Breast epithelium (tissue), 4 donors: ENCODE measurements around the gene EDAR. TPM values are rescaled to one million over a fixed set of nuclear protein-coding genes. Genes with fewer than 3 reads are reported as not detected.

Experiments used
- DNase-seq, 2 donors: peaks; one replicate each; pipeline ENCODE4 v3.0.0-alpha.2; 2019; ENCODE audit warnings: low spot score in 2 of 2
- H3K27ac ChIP-seq, 2 donors: fragments of 200-600 bp; sonication (generic) in 1 of 2; one replicate each; pipeline ENCODE4 v1.5.1; 2016 to 2019; ENCODE audit warnings: mild to moderate bottlenecking in 1 of 2
- H3K27me3 ChIP-seq, 2 donors: fragments of 200-600 bp; sonication (generic) in 1 of 2; one replicate each; pipeline versions ENCODE4 v1.5.1 to v1.6.0; 2017 to 2019; ENCODE audit warnings: control low read depth in 1 of 2, mild to moderate bottlenecking in 1 of 2
- H3K36me3 ChIP-seq: fragments of 200-600 bp; one replicate; pipeline ENCODE4 v1.5.1; 2019
- H3K4me1 ChIP-seq, 2 donors: fragments of 200-600 bp; sonication (generic); one replicate each; pipeline ENCODE4 v1.5.1; 2016 to 2019; ENCODE audit warnings: control low read depth in 1 of 2
- H3K4me3 ChIP-seq, 3 donors: fragments of 200-600 bp; sonication (generic); 1 replicate in 2 of 3; 2 replicates in 1 of 3; pipeline ENCODE4 v1.5.1; 2016 to 2019; ENCODE audit warnings: mild to moderate bottlenecking in 3 of 3, moderate library complexity in 2 of 3
- H3K9me3 ChIP-seq, 2 donors: fragments of 200-600 bp; sonication (generic) in 1 of 2; one replicate each; pipeline ENCODE4 v1.5.1; 2016 to 2019; ENCODE audit warnings: control low read depth in 1 of 2
- POLR2A ChIP-seq: fragments of 450-650 bp; IDR thresholded peaks from one replicate; pipeline ENCODE4 v1.6.1; 2016; ENCODE audit warnings: antibody characterized with exemption, mild to moderate bottlenecking, moderate library complexity
- POLR2AphosphoS5 ChIP-seq, 3 donors: sonication (generic); formaldehyde crosslinking; IDR thresholded peaks; one replicate each; pipeline ENCODE4 v1.6.1; 2017; ENCODE audit warnings: antibody characterized with exemption in 3 of 3
- intact Hi-C: fragments of 100-400 bp; cut with DNase I; formaldehyde crosslinking; loops from one replicate; pipeline ENCODE4 v1.15.1; 2023; ENCODE audit warnings: low total_unique reads
- total RNA-seq, 3 donors: library from RNA; depleted of rRNA; stranded (reverse); fragments of >200 nt; gene quantifications; one replicate each; pipeline ENCODE4 v1.1.0, GENCODE V29; 2016
- TF ChIP-seq, protein P1 (sequence below), 3 donors: fragments of 450-650 bp; IDR thresholded peaks; one replicate each; pipeline ENCODE4 v1.5.1; 2016 to 2017; ENCODE audit warnings: antibody characterized with exemption in 3 of 3, mild to moderate bottlenecking in 3 of 3, moderate library complexity in 3 of 3

The EDAR gene
- total RNA-seq, 3 donors from 2014 or later, result 0.29 TPM; not detected in 2

DNA sequence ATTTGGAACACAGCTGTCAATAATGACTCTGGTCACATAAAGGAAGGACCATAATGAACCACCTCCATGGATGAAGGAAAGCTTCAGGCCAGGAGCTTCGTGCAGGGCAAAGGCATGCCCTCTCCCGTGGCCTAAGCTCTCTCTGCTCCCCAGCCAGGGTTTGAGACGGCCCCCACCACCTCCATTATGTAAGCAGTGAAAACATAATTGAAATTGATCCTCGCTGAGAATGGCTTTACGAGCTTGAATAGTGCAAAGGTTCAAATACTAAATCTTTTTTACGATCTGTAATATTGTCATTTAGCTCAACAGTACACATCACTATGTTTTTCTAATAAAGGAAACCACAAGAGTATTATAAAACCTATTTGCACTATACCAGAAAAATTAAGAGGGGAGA, 5.2 kb upstream of the EDAR start:
- Histone ChIP-seq H3K9me3 (no peaks in the 10 kb centered on the region), H3K27ac (no peak overlapping the region), H3K4me3 (no peak overlapping the region), H3K4me1 (no peaks in the 10 kb centered on the region), H3K27me3 (no peaks in the 10 kb centered on the region), H3K36me3 (no peaks in the 10 kb centered on the region)
- intact Hi-C loops, result no loop called here
- TF ChIP-seq POLR2AphosphoS5 (IDR thresholded peaks at IDR 0.05) (no peak), POLR2A (no peak)
- TF ChIP-seq, protein P1, sequence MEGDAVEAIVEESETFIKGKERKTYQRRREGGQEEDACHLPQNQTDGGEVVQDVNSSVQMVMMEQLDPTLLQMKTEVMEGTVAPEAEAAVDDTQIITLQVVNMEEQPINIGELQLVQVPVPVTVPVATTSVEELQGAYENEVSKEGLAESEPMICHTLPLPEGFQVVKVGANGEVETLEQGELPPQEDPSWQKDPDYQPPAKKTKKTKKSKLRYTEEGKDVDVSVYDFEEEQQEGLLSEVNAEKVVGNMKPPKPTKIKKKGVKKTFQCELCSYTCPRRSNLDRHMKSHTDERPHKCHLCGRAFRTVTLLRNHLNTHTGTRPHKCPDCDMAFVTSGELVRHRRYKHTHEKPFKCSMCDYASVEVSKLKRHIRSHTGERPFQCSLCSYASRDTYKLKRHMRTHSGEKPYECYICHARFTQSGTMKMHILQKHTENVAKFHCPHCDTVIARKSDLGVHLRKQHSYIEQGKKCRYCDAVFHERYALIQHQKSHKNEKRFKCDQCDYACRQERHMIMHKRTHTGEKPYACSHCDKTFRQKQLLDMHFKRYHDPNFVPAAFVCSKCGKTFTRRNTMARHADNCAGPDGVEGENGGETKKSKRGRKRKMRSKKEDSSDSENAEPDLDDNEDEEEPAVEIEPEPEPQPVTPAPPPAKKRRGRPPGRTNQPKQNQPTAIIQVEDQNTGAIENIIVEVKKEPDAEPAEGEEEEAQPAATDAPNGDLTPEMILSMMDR (IDR thresholded peaks at IDR 0.05), result no peak
- DNase-seq, result no peak

DNA sequence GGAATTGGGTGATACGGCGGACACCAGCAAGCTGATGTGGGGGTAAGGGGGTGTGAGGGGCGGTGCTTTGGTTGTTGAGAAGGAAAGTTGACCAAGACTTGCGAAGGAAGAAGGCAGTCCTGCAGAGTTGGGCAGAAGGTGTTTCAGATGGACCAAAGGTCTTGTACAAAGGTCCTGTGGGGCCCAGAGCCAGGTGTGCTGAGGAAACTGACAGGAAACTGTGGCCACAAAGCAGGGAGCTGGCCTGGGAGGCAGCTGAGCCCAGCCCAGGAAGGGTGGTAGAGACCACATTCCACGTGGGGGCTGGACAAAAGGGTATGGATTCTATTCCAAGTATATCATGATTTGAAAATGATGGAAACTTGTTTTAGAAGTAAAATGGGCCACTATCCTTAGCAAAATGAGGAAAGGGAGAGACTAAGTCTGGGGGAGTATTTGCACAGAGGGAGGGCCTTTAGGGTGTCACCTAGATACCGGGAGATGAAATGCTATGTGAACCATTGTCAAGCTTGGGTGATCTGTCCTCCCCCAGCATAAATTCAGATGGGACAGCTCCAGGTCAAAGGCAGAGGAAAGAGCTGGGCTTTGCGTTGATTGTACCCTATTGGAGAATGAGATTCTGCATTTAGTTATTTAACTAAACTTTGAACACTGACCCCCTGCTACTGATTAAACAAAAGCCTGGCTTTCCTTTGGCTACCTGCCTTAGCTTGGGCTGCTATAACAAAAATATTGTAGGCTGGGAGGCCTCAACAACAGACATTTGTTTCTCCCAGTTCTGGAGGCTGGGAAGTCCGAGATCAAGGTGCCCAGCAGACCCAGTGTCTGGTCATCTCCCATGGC, 4.3 kb upstream of the EDAR start:
- intact Hi-C loops, result no loop called here

DNA sequence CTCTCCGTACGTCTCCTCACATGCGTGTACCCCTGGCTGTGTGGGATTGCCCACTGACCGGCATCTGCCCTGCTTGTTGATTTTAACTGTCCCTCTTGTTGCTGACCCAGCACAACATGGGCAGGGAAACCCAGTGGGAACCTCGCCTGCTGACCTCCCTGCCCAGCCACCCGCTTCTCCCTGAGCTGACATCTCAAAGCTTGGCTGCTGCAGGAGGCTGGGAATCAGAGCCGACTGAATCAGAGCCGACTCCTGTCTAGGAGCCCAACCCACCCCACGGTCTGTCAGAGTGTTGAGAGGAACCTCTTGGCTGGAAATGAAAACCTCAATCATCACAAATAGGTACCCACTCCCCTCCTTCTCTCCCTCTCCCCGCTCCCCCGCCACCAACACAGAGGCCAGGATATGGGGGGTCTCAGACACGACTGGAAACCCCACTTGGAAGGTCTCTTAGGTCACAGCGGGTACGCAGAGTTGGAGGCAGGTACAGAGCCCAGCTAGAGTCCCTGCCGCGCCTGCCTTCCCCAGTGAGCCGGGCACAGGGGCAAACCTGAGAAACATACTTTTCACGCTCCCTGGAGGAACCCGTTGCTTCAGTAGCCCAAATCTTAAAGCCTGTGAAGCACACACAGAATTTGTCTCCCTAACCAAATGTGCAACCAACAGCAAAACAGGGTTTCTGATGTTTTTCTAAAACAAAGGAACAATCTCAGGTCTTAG, 784 bp downstream of the EDAR start:
- no peaks in the 10 kb centered on the region for H3K4me1 ChIP-seq
- peaks cover 0 to 17% of the 10 kb centered on the region in 2 donors for H3K27me3 ChIP-seq
- H3K27ac ChIP-seq, result no peak overlapping the region
- intact Hi-C loops, result no loop called here
- H3K36me3 ChIP-seq, result no peaks in the 10 kb centered on the region
- TF ChIP-seq, protein P1 (IDR thresholded peaks at IDR 0.05), result no peak
- TF ChIP-seq POLR2A, result no peak
- no peak for TF ChIP-seq POLR2AphosphoS5 (IDR thresholded peaks at IDR 0.05)
- no peaks in the 10 kb centered on the region for H3K9me3 ChIP-seq
- peak overlapping the region in 2 of 3 donors; percentile 41 to 46 for H3K4me3 ChIP-seq
- DNase-seq, result no peak

More for the DNA sequence above, 4.3 kb upstream of the EDAR start:
- Histone ChIP-seq H3K27me3 (peaks cover 0 to 6% of the 10 kb centered on the region in 2 donors), H3K9me3 (no peaks in the 10 kb centered on the region), H3K36me3 (no peaks in the 10 kb centered on the region), H3K4me3 (no peak overlapping the region), H3K27ac (no peak overlapping the region), H3K4me1 (no peaks in the 10 kb centered on the region)
- TF ChIP-seq POLR2A, result no peak
- TF ChIP-seq, protein P1 (IDR thresholded peaks at IDR 0.05), result no peak
- TF ChIP-seq POLR2AphosphoS5 (IDR thresholded peaks at IDR 0.05), result no peak
- no peak for DNase-seq

DNA sequence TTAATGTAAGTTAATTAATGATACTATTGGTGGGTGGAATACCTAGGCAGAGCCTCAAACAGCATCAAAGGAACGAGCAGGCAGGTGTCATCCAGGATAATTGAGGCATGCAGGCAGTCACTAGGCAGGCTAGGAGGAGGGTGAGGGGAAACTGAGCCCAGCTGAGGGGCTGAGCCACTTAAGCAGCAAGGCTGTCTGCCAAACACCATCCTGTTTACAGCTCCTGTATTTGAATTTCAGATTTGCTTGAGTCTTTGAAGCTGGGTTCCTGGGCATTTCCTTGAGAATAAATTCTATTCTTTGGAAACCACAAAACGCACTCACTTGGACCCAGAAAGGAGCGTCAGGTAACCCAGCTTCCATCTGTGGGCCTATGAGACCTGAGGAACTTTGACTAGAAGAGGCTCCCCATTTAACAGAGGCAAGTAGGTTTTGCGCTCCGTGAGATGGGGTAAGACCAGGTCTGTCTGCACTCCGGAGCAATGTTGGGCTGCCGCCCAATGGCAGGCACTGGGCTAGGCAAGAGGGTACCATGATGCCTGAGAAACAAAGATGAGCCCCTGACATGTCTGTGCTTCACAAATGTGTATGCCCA, 2.0 kb downstream of the EDAR start:
- no peak for DNase-seq
- Histone ChIP-seq H3K9me3 (no peaks in the 10 kb centered on the region), H3K27me3 (peaks cover 0 to 17% of the 10 kb centered on the region in 2 donors), H3K27ac (no peak overlapping the region), H3K4me3 (no peak overlapping the region), H3K4me1 (no peaks in the 10 kb centered on the region), H3K36me3 (no peaks in the 10 kb centered on the region)
- TF ChIP-seq, protein P1 (IDR thresholded peaks at IDR 0.05), result no peak
- TF ChIP-seq POLR2AphosphoS5 (IDR thresholded peaks at IDR 0.05), result no peak
- TF ChIP-seq POLR2A, result no peak
- intact Hi-C loops, result no loop called here
